Breast epithelium (tissue), 3 donors: ENCODE data around the gene AATK.

Experiments
- CTCF ChIP-seq, 3 donors: fragments of 450-650 bp; IDR thresholded peaks; one replicate each; pipeline ENCODE4 v1.5.1; 2016 to 2017; ENCODE audit warnings: antibody characterized with exemption in 3 of 3, mild to moderate bottlenecking in 3 of 3, moderate library complexity in 3 of 3
- POLR2AphosphoS5 ChIP-seq, 3 donors: sonication (generic); formaldehyde crosslinking; IDR thresholded peaks; one replicate each; pipeline ENCODE4 v1.6.1; 2017; ENCODE audit warnings: antibody characterized with exemption in 3 of 3

GRCh38 chr17:81197831-81198490 lies 31.9 kb upstream of the AATK start:
- TF ChIP-seq CTCF (IDR thresholded peaks at IDR 0.05) = no peak
- no peak for TF ChIP-seq POLR2AphosphoS5 (IDR thresholded peaks at IDR 0.05)
